Hepatocyte (in vitro differentiated cells): Measurements from ENCODE around the gene PLCB2. TPM values are rescaled to one million over a fixed set of nuclear protein-coding genes. Genes with fewer than 3 reads are reported as not detected.

Experiments used
- DNase-seq: peaks from one replicate; pipeline ENCODE4 v3.0.0-alpha.2; 2016; ENCODE audit warnings: low spot score
- H2AFZ ChIP-seq: fragments of 200-600 bp; sonication (generic); 2 replicates; pipeline ENCODE4 v1.6.0; 2016; ENCODE audit warnings: antibody characterized with exemption, mild to moderate bottlenecking
- H3K27ac ChIP-seq: fragments of 200-600 bp; sonication (generic); 2 replicates; pipeline ENCODE4 v1.5.1; 2016; ENCODE audit warnings: mild to moderate bottlenecking
- H3K27me3 ChIP-seq: fragments of 200-600 bp; sonication (generic); 2 replicates; pipeline ENCODE4 v1.6.1; 2016
- H3K36me3 ChIP-seq: fragments of 200-600 bp; sonication (generic); replicated peaks from 2 replicates; pipeline ENCODE4 v1.5.1; 2016; ENCODE audit warnings: low read depth; ENCODE audit not compliant: insufficient read depth
- H3K4me1 ChIP-seq: fragments of 200-600 bp; sonication (generic); 2 replicates; pipeline ENCODE4 v1.5.1; 2016; ENCODE audit warnings: mild to moderate bottlenecking, moderate library complexity; ENCODE audit not compliant: insufficient read depth
- H3K4me2 ChIP-seq: fragments of 200-600 bp; sonication (generic); 2 replicates; pipeline ENCODE4 v1.6.0; 2016
- H3K4me3 ChIP-seq: fragments of 200-600 bp; sonication (generic); 2 replicates; pipeline ENCODE4 v1.5.1; 2016; ENCODE audit warnings: mild to moderate bottlenecking
- H3K79me2 ChIP-seq: fragments of 200-600 bp; sonication (generic); 2 replicates; pipeline ENCODE4 v1.6.0; 2017; ENCODE audit warnings: mild to moderate bottlenecking
- H3K9me2 ChIP-seq: fragments of 200-600 bp; sonication (generic); replicated peaks from 2 replicates; pipeline ENCODE4 v1.6.0; 2017; ENCODE audit warnings: mild to moderate bottlenecking; ENCODE audit not compliant: insufficient read depth
- H3K9me3 ChIP-seq: fragments of 200-600 bp; sonication (generic); 2 replicates; pipeline ENCODE4 v1.5.1; 2016; ENCODE audit warnings: low read depth, mild to moderate bottlenecking
- H4K20me1 ChIP-seq: fragments of 200-600 bp; sonication (generic); 2 replicates; pipeline ENCODE4 v1.6.0; 2016; ENCODE audit warnings: mild to moderate bottlenecking; ENCODE audit not compliant: insufficient read depth, poor library complexity, severe bottlenecking
- CTCF ChIP-seq: fragments of 200-600 bp; sonication (generic); IDR thresholded peaks from 2 replicates; pipeline ENCODE4 v1.5.1; 2016; ENCODE audit warnings: antibody characterized with exemption, mild to moderate bottlenecking; ENCODE audit not compliant: poor library complexity
- EZH2 ChIP-seq: fragments of 200-600 bp; sonication (generic); IDR thresholded peaks from 2 replicates; pipeline ENCODE4 v1.6.1; 2016; ENCODE audit warnings: antibody characterized with exemption, mild to moderate bottlenecking, borderline replicate concordance
- EZH2phosphoT487 ChIP-seq: fragments of 200-600 bp; sonication (generic); IDR thresholded peaks from one replicate; pipeline ENCODE4 v1.6.1; 2018; ENCODE audit warnings: antibody characterized with exemption, mild to moderate bottlenecking, low read depth, moderate library complexity; ENCODE audit not compliant: unreplicated experiment, severe bottlenecking
- WGBS: methylation state at CpG from one replicate; pipeline ENCODE4 v1.1.6; 2016; ENCODE audit warnings: low lambda C conversion rate; ENCODE audit errors: missing lambda C conversion rate; 5-methylcytosine and 5-hydroxymethylcytosine counted together
- polyA plus RNA-seq: library from polyadenylated mRNA; unstranded; fragments of >200 nt; fragmentation: Nextera tagmentation; extraction: Ambion mirVana; gene quantifications from 2 replicates; pipeline ENCODE4 v1.2.1, GENCODE V29; 2016
- total RNA-seq: library from RNA; depleted of rRNA; stranded (reverse); fragments of >200 nt; gene quantifications from 2 replicates; pipeline ENCODE4 v1.2.3, GENCODE V29; 2014

Gene PLCB2
- total and polyA plus RNA-seq, 2 experiments from 2014 or later: 1.7 to 4.4 TPM

GRCh38 chr15:40243126-40243810, 64.5 kb downstream of the PLCB2 start:
- TF ChIP-seq EZH2phosphoT487: no peak
- TF ChIP-seq EZH2: no peak
- TF ChIP-seq CTCF: no peak
- Histone ChIP-seq H3K79me2 (no peaks in the 10 kb centered on the region), H3K4me3 (no peak overlapping the region), H3K9me3 (no peaks in the 10 kb centered on the region), H4K20me1 (no peaks in the 10 kb centered on the region), H3K27ac (no peak overlapping the region), H3K9me2 (no peaks in the 10 kb centered on the region), H3K27me3 (no peaks in the 10 kb centered on the region), H2AFZ (no peak overlapping the region), H3K4me1 (peaks cover 15% of the 10 kb centered on the region), H3K4me2 (no peak overlapping the region), H3K36me3 (no peaks in the 10 kb centered on the region)
- DNase-seq: no peak
- WGBS: 91% methylated on average over 9 of the region's 9 CpGs

GRCh38 chr15:40242601-40243000, 65.1 kb downstream of the PLCB2 start:
- Histone ChIP-seq H3K4me1 (peaks cover 15% of the 10 kb centered on the region), H3K36me3 (no peaks in the 10 kb centered on the region), H3K27me3 (no peaks in the 10 kb centered on the region), H3K9me3 (no peaks in the 10 kb centered on the region), H3K27ac (no peak overlapping the region), H3K79me2 (no peaks in the 10 kb centered on the region), H3K9me2 (no peaks in the 10 kb centered on the region), H3K4me3 (no peak overlapping the region), H3K4me2 (no peak overlapping the region), H2AFZ (no peak overlapping the region), H4K20me1 (no peaks in the 10 kb centered on the region)
- WGBS: 92% methylated on average over 5 of the region's 5 CpGs
- DNase-seq: no peak
- TF ChIP-seq EZH2: no peak
- no peak for TF ChIP-seq EZH2phosphoT487
- no peak for TF ChIP-seq CTCF

GRCh38 chr15:40242213-40242599, 65.5 kb downstream of the PLCB2 start:
- 95% methylated on average over 10 of the region's 10 CpGs for WGBS
- Histone ChIP-seq H3K4me1 (peaks cover 15% of the 10 kb centered on the region), H3K79me2 (no peaks in the 10 kb centered on the region)

More at GRCh38 chr15:40242213-40242599, 65.5 kb downstream of the PLCB2 start:
- no peaks in the 10 kb centered on the region for H3K27me3 ChIP-seq
- H3K27ac ChIP-seq: no peak overlapping the region
- no peak overlapping the region for H3K4me3 ChIP-seq
- no peaks in the 10 kb centered on the region for H4K20me1 ChIP-seq
- no peak for TF ChIP-seq EZH2
- no peak for TF ChIP-seq EZH2phosphoT487
- TF ChIP-seq CTCF: no peak
- H3K9me3 ChIP-seq: no peaks in the 10 kb centered on the region
- H2AFZ ChIP-seq: no peak overlapping the region
- H3K9me2 ChIP-seq: no peaks in the 10 kb centered on the region
- no peaks in the 10 kb centered on the region for H3K36me3 ChIP-seq
- no peak overlapping the region for H3K4me2 ChIP-seq
- no peak for DNase-seq
